AG10803 (cell line): ENCODE measurements around the gene TANGO2.

Experiments
- DNase-seq: peaks from one replicate; pipeline ENCODE4 v3.0.0; 2010; ENCODE audit warnings: low read depth
- H3K4me3 ChIP-seq: 2 replicates; pipeline ENCODE4 v1.5.1; 2011; ENCODE audit warnings: mild to moderate bottlenecking, low read length, control low read depth
- TF ChIP-seq, protein P1 (sequence below): conservative IDR thresholded peaks from 2 replicates; pipeline ENCODE4 v1.5.1; 2011; ENCODE audit warnings: mild to moderate bottlenecking, low read length, control low read depth, inconsistent platforms

The TANGO2 gene

DNA sequence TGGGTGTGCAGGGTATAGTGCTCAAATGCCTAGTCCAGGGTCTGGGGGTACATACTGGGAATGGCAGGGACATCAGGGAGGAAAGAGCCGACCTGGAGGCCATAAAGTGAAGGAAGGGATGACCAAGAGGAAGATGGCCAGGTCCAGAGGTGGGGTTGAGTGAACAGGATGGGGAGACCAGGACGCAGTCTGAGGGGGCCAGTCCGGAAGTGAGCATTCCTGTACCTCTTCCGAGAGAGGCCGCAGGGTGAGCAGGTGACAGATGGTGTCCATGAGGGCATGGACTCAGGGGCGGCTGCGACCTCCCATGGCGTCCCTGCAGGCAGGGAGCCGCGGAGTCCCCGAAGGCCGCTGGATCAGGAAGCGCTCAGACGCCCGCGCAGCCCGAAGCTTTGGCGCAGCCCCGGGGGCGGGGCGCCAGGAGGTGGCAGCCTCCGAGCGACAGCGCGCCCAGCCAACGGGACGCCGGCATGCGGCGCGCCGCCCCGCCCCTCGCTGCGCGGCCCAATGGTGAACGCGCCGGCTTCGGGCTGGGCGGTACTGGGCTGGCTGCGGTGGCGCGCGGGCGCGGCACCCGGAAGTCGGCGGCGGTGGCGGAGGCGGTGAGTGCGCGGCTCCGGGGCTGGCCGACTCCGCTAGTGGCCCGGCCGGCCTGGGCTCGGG lies at the start of gene TANGO2:
Gene TANGO2 (plus strand): TSS at position 578 of the 663 bp plus-strand sequence. CDS start 15,689 bp downstream, outside the sequence.
- TF ChIP-seq, protein P1, sequence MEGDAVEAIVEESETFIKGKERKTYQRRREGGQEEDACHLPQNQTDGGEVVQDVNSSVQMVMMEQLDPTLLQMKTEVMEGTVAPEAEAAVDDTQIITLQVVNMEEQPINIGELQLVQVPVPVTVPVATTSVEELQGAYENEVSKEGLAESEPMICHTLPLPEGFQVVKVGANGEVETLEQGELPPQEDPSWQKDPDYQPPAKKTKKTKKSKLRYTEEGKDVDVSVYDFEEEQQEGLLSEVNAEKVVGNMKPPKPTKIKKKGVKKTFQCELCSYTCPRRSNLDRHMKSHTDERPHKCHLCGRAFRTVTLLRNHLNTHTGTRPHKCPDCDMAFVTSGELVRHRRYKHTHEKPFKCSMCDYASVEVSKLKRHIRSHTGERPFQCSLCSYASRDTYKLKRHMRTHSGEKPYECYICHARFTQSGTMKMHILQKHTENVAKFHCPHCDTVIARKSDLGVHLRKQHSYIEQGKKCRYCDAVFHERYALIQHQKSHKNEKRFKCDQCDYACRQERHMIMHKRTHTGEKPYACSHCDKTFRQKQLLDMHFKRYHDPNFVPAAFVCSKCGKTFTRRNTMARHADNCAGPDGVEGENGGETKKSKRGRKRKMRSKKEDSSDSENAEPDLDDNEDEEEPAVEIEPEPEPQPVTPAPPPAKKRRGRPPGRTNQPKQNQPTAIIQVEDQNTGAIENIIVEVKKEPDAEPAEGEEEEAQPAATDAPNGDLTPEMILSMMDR: no peak
- DNase-seq: peak; percentile 87
- peak within 1 kb of the TSS; percentile 92 for H3K4me3 ChIP-seq

DNA sequence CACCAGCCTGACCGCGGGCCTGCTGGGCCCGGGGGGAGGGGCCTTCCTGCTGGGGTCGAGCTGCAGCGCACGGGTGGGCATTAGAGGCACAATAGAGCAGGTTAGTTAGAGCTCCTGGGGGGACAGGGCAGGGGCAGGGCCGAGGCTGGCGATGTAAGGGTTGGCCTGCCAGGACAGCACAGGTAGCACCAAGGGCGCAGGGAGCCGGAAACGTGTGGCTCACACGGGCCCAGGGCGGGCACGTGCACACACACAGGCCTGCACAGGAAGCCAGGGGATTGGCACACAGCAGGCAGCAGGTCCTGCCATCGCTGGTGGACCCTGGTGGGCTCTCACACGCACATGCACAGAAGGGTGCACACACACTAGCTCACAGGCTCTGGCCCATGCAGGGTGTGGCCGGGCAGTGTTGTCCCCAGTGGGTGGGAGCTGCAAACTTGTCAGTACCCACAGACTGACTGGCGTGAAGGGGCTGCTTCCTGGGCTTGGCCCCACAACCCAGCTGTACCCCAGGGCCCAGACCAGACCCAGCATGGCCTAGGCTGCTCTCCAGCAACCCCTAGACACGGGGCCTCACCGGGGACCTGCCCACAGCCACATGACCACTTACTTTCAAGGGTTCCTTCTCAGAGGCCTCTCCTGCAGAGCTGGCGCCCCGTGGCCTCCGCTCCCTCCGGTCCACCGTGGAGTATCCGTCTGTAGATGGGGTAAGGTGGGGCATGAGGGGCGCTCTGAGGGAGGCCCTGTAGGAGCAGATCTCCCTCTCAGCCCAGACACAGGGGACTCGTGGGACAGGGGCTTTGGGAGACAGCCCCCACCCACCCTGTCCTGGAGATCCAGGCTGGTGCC lies 49.4 kb upstream of the TANGO2 start:
- no peak for DNase-seq
- TF ChIP-seq, protein P1: no peak
- no peak overlapping the region for H3K4me3 ChIP-seq

DNA sequence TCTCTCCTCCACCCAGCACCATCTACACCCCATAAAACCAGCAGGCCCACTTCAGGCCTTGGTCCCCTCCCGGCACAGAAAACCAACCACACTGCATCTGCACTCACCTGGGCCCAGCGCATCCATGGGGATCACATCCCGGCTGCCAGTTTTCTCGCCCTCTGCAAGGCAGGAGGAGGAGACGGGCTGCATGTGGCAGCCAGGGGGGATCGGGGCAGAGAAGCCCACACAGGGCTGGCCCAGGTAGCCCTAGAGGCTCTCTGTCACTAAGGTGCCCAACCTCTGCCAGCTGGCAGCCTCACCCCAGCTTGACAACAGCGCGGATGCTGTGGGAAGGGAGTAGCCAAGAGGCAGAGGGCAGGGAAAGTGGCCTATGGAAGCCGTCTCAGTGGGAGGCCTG lies 48.7 kb upstream of the TANGO2 start:
- no peak overlapping the region for H3K4me3 ChIP-seq
- DNase-seq: no peak
- TF ChIP-seq, protein P1: no peak

- H3K4me3 ChIP-seq: no peak overlapping the region
- TF ChIP-seq, protein P1: no peak
- no peak for DNase-seq
These were observed 48.0 kb upstream of the TANGO2 start for GRCh38 chr22:19972652-19973550.

DNA sequence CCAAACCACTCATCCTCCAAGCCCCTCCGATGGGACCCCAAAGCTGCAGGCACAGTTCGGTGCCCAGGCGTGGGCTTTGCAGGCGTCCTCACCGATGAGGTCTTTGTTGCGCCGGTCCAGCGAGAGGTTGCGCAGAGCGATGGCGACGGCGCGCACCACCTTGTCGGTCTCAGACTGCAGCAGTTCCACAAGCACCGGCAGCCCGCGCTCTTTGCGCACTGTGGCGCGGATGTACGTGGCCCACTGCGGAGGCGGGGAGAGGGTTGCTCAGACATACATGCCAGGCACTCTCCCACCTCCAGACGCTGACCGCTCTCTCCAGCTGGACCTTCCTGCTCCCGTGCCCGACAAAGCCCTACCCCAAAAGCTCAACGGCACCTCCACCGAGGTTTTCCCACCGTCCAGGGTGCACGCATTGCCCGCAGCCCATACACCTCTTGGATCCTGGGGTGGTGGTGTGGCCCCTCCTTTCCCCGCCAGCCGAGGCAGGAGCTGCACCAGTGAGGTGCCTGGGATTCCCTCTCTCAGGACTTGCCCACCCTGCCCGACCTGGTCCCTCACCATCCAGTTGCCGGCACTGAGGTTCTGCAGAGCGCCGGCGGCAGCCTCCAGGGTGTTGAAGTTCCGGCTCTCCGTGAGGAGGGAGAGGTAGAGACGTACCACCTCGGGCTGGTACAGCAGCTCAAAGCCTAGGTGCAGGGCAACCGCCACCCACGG lies 47.2 kb upstream of the TANGO2 start:
- TF ChIP-seq, protein P1: no peak
- H3K4me3 ChIP-seq: no peak overlapping the region
- no peak for DNase-seq

GRCh38 chr22:19974268-19974861 lies 46.5 kb upstream of the TANGO2 start:
- TF ChIP-seq, protein P1: no peak
- no peak overlapping the region for H3K4me3 ChIP-seq
- DNase-seq: peak; percentile 48
